ENCODE measurements around the gene MRAP2.

- TF ChIP-seq ZNF274 (IDR thresholded peaks at IDR 0.05; ENCODE audit: low read depth, low read length): no peak
- no peak for TF ChIP-seq YY1 (IDR thresholded peaks at IDR 0.05; ENCODE audit: insufficient read depth, insufficient read length)
- no peak for TF ChIP-seq SUZ12 (IDR thresholded peaks at IDR 0.05; ENCODE audit: extremely low read depth, insufficient read depth, insufficient read length)
Measured at GRCh38 chr6:84061613-84062398, 28.2 kb downstream of the MRAP2 start.

Measured in NT2/D1 (cell line).